Astrocyte of the hippocampus (primary cell): Measurements from ENCODE around the gene MRPS27.

ENCODE experiments used
- DNase-seq: peaks from one replicate; pipeline ENCODE4 v3.0.0; 2011; ENCODE audit warnings: low read depth, low spot score

MRPS27 gene

GRCh38 chr5:72256536-72256935 lies 63.5 kb downstream of the MRPS27 start:
- DNase-seq = no peak

GRCh38 chr5:72255670-72256069 lies 64.4 kb downstream of the MRPS27 start:
- no peak for DNase-seq

GRCh38 chr5:72255237-72255636 lies 64.8 kb downstream of the MRPS27 start:
- DNase-seq = no peak

GRCh38 chr5:72252574-72253155 lies 67.4 kb downstream of the MRPS27 start:
- no peak for DNase-seq

GRCh38 chr5:72252008-72252407 lies 68.0 kb downstream of the MRPS27 start:
- DNase-seq = no peak

- DNase-seq = no peak
Measured at GRCh38 chr5:72251386-72251785, 68.7 kb downstream of the MRPS27 start.

GRCh38 chr5:72248410-72248981 lies 71.5 kb downstream of the MRPS27 start:
- DNase-seq = peak; percentile 91

- DNase-seq = peak; percentile 39
Measured at GRCh38 chr5:72246954-72247442, 73.0 kb downstream of the MRPS27 start.

GRCh38 chr5:72245951-72246532 lies 74.0 kb downstream of the MRPS27 start:
- DNase-seq = peak; percentile 31

GRCh38 chr5:72245546-72245945 lies 74.5 kb downstream of the MRPS27 start:
- no peak for DNase-seq

- peak; percentile 66 for DNase-seq
Measured at GRCh38 chr5:72244862-72245371, 75.1 kb downstream of the MRPS27 start.

- no peak for DNase-seq
Measured at GRCh38 chr5:72243706-72244105, 76.3 kb downstream of the MRPS27 start.

- DNase-seq = peak; percentile 89
Measured at GRCh38 chr5:72242796-72243475, 77.1 kb downstream of the MRPS27 start.

- peak; percentile 41 for DNase-seq
Measured at GRCh38 chr5:72241346-72242003, 78.6 kb downstream of the MRPS27 start.

- DNase-seq = no peak
Measured at GRCh38 chr5:72238712-72239445, 81.2 kb downstream of the MRPS27 start.

GRCh38 chr5:72237879-72238278 lies 82.2 kb downstream of the MRPS27 start:
- no peak for DNase-seq

- no peak for DNase-seq
Measured at GRCh38 chr5:72237415-72237814, 82.6 kb downstream of the MRPS27 start.

GRCh38 chr5:72235725-72236124 lies 84.3 kb downstream of the MRPS27 start:
- no peak for DNase-seq

GRCh38 chr5:72234868-72235267 lies 85.2 kb downstream of the MRPS27 start:
- DNase-seq = no peak

- DNase-seq = peak; percentile 43
Measured at GRCh38 chr5:72234265-72234700, 85.8 kb downstream of the MRPS27 start.

- no peak for DNase-seq
Measured at GRCh38 chr5:72233835-72234234, 86.2 kb downstream of the MRPS27 start.
